Epithelial cell of proximal tubule (primary cell): Measurements from ENCODE around the gene CCR5. TPM values are rescaled to one million over a fixed set of nuclear protein-coding genes. Genes with fewer than 3 reads are reported as not detected.
A peak's percentile ranks its signal among the peaks of the same experiment; 100 is the strongest.
"Not testable (repeated sequence)": the region's sequence is repeated elsewhere in the genome, so short reads cannot be mapped to it uniquely, and the experiment has no call there.

Source experiments
- DNase-seq: peaks from one replicate; pipeline ENCODE4 v3.0.0-alpha.2; 2011; ENCODE audit warnings: low read depth
- H3K4me3 ChIP-seq: 2 replicates; pipeline ENCODE4 v1.5.1; 2011; ENCODE audit warnings: low read depth, mild to moderate bottlenecking, low read length
- CTCF ChIP-seq: conservative IDR thresholded peaks from 2 replicates; pipeline ENCODE4 v1.5.1; 2012; ENCODE audit warnings: low read depth, mild to moderate bottlenecking, low read length
- total RNA-seq: library from RNA; depleted of rRNA; stranded (reverse); fragments of >200 nt; gene quantifications from 2 replicates; pipeline ENCODE4 v1.2.3, GENCODE V29; 2015

CCR5 gene
- total RNA-seq, 1 donor from 2014 or later, result not detected

GRCh38 chr3:46400846-46401245 lies 30.1 kb downstream of the CCR5 start:
- TF ChIP-seq CTCF, result no peak
- no peak for DNase-seq
- H3K4me3 ChIP-seq, result no peak overlapping the region

GRCh38 chr3:46401579-46401978 lies 30.8 kb downstream of the CCR5 start:
- no peak overlapping the region for H3K4me3 ChIP-seq
- no peak for TF ChIP-seq CTCF
- no peak for DNase-seq

- DNase-seq, H3K4me3 ChIP-seq: not testable (repeated sequence)
Observed at GRCh38 chr3:46402902-46403301, 32.2 kb downstream of the CCR5 start.

GRCh38 chr3:46405301-46406019 lies 34.7 kb downstream of the CCR5 start:
- H3K4me3 ChIP-seq, result peak overlapping the region; percentile 13
- no peak for DNase-seq
- TF ChIP-seq CTCF, result no peak

- no peak overlapping the region for H3K4me3 ChIP-seq
- no peak for TF ChIP-seq CTCF
- DNase-seq, result no peak
Observed at GRCh38 chr3:46406443-46406787, 35.7 kb downstream of the CCR5 start.

GRCh38 chr3:46406788-46407611 lies 36.3 kb downstream of the CCR5 start, which contains the start of the genes CCR5AS and CCRL2:
CCR5AS (minus strand) TSS chr3:46407066.
CCRL2 (plus strand) TSS chr3:46407259; CDS start chr3:46408080, 821 bp downstream.
- no peak within 1 kb of the TSS for H3K4me3 ChIP-seq
- no peak for DNase-seq
- TF ChIP-seq CTCF, result no peak

- no peak overlapping the region for H3K4me3 ChIP-seq
- no peak for TF ChIP-seq CTCF
- no peak for DNase-seq
Observed at GRCh38 chr3:46407970-46408369, 37.2 kb downstream of the CCR5 start.
